Cardiac fibroblast (primary cell): Measurements from ENCODE around the gene ZNF136.

Experiments
- DNase-seq, 2 donors: peaks; one replicate each; pipeline versions ENCODE4 v3.0.0 to v3.0.0-alpha.2; 2010; ENCODE audit warnings: low read depth in 2 of 2
- H3K4me3 ChIP-seq, 2 donors: replicated peaks in 1 of 2; 1 replicate in 1 of 2; 2 replicates in 1 of 2; pipeline ENCODE4 v1.5.1; 2011; ENCODE audit warnings: low read depth in 2 of 2, low read length in 2 of 2, mild to moderate bottlenecking in 2 of 2, moderate library complexity in 1 of 2
- TF ChIP-seq, protein P1 (sequence below): IDR thresholded peaks from one replicate; pipeline ENCODE4 v1.5.1; 2011; ENCODE audit warnings: low read depth, mild to moderate bottlenecking, low read length, inconsistent platforms

The ZNF136 gene

DNA sequence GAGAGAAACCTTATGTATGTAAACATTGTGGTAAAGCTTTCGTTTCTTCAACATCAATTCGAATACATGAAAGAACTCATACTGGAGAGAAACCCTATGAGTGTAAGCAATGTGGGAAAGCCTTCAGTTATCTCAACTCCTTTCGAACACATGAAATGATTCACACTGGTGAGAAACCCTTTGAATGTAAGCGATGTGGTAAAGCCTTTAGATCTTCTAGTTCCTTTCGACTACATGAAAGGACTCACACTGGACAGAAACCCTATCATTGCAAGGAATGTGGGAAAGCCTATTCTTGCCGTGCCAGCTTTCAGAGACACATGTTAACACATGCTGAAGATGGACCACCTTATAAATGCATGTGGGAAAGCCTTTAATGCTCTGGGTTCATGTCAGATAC lies 24.7 kb downstream of the ZNF136 start:
- no peak overlapping the region for H3K4me3 ChIP-seq
- DNase-seq: peak in 1 of 2 donors; percentile 20
- TF ChIP-seq, protein P1, sequence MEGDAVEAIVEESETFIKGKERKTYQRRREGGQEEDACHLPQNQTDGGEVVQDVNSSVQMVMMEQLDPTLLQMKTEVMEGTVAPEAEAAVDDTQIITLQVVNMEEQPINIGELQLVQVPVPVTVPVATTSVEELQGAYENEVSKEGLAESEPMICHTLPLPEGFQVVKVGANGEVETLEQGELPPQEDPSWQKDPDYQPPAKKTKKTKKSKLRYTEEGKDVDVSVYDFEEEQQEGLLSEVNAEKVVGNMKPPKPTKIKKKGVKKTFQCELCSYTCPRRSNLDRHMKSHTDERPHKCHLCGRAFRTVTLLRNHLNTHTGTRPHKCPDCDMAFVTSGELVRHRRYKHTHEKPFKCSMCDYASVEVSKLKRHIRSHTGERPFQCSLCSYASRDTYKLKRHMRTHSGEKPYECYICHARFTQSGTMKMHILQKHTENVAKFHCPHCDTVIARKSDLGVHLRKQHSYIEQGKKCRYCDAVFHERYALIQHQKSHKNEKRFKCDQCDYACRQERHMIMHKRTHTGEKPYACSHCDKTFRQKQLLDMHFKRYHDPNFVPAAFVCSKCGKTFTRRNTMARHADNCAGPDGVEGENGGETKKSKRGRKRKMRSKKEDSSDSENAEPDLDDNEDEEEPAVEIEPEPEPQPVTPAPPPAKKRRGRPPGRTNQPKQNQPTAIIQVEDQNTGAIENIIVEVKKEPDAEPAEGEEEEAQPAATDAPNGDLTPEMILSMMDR: no peak

DNA sequence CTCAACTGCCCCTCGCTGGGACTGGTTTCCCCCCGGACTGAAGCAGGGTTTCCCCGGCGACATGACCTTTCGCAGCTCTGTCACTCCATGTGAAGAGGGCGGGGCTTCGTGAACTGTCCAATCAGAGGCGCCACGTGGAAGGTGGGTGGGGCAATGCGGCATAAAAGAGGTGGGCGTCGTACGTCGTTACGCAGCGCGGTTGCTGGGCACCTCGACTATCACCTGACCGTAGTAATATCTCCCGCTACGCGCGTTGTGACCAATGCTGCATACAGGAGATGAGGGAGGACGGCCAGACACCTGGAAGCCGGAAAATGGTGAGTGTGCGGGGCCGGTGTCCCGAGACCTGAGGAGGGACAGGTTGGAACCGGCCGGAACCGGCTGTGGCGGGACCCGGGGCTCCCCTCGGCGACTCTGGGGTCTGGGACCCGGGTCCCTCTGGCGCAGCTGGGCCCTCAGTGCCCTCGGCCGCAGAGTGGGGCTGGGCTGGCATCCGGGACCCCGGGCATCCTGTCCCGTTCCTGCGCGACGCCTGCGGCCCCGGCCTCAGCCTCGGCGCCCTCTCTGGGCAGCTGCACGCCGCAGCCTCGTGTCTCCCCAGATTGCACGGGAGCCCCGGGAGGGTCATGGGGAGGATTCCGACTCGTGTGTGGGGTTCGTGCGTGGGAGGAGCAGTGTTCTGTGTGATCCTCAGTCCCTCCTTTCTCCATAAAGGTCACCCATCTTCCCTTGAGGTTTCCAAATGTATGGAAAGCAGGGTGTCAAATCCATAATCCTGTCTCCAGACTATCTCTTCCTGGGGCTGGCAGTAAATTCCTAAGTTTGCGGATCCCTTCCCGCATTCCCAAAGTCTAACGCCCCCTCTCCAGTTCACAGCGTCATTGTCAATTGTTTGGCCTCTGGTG lies 32.2 kb downstream of the ZNF136 start:
- DNase-seq: peak; percentile 39 to 74
- peak overlapping the region; percentile 37 to 52 for H3K4me3 ChIP-seq
- TF ChIP-seq, protein P1: no peak

DNA sequence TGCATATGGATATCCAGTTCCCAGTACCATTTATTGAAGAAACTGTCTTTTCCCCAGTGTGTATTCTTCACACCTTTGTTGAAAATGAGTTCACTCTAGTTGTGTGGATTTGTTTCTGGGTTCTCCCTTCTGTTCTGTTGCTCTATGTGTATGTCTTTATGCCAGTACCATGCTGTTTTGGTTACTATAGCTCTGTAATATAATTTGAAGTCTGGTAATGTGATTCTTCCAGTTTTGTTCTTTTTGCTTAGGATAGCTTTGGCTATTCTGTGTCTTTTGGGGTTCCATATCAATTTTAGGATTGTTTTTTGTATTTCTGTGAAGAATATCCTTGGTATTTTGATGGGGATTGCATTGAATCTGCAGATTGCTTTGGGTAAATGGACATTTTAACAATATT lies 35.2 kb downstream of the ZNF136 start:
- no peak overlapping the region for H3K4me3 ChIP-seq
- TF ChIP-seq, protein P1: no peak
- DNase-seq: no peak

DNA sequence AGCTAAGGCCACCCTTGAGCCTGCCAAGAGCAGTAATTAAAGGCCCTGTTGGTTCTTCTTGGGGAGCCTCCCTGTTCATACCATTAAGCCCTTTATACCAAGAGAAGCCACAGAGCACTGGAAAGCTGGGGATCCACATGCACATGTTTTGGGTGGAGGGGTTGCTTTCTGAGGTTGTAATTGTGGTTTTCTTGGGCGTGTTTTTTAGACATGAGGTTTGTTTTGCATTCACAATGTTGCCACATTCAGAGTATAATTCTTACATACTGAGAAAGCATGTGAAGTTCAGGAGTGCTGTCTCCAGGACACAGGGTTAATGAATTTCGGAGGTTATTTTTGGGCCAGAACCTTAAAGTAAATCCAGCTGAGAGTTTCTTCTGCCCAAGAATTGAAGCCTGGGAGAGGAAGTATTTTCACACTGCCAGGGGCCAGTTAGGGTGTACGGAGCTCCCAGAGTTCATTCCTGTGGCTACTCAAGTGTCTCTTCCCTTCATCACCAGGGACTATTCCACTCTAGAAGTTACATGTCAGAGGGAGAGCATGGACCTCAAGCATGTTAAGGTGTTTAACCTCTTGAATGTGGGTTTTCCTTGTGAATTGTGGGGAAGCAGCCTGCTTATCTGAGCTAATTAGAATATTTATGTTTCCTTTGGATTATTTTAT lies 37.0 kb downstream of the ZNF136 start:
- H3K4me3 ChIP-seq: no peak overlapping the region
- DNase-seq: no peak
- TF ChIP-seq, protein P1: no peak

DNA sequence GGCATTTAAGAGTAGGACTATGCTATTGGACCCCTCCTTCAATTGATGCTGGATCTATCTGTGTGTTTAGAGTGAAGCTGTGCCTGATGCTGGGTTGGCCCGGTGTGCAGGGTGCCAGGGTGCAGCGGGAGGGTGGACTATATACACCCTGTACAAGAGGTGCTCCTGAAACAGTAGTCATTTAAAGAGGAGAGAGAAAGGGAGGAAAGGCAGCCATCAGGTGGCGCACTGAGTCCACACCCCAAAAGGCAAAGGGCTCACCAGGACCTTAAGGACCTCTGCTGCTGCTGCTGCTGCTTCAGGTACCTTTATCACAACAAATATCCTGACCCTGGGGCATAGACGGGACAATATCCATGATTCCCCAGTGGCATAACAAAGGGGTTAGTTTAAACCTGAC lies 39.4 kb downstream of the ZNF136 start:
- TF ChIP-seq, protein P1: peak; percentile 7
- DNase-seq: peak in 1 of 2 donors; percentile 24
- no peak overlapping the region for H3K4me3 ChIP-seq

DNA sequence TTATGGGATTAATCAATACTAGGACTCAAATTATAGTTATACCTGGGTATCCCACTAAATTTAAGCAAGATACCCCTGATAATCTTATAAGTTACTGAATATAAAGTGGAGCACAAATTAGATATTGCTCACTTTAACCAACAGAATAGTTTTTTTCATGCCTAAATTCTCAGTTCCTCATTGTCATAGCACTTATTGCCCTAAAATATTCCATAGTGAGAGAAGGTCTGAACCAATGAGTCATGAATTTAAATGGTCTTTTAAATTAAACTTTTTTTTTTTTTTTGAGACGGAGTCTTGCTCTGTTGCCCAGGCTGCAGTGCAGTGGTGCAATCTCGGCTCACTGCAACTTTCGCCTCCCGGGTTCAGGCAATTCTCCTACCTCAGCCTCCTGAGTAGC lies 42.4 kb downstream of the ZNF136 start:
- TF ChIP-seq, protein P1: no peak
- H3K4me3 ChIP-seq: no peak overlapping the region
- DNase-seq: no peak
